Skeletal muscle cell (primary cell): ENCODE results near the gene ANTKMT.
A peak's percentile ranks its signal among the peaks of the same experiment; 100 is the strongest.
"Not testable (repeated sequence)": the region's sequence is repeated elsewhere in the genome, so short reads cannot be mapped to it uniquely, and the experiment has no call there.

Experiments
- DNase-seq: peaks from one replicate; pipeline ENCODE4 v3.0.0-alpha.2; 2010; ENCODE audit warnings: low read depth
- H3K4me3 ChIP-seq: 2 replicates; pipeline ENCODE4 v1.5.1; 2011; ENCODE audit warnings: low read depth, mild to moderate bottlenecking, control low read depth, low read length, moderate library complexity

Gene ANTKMT

GRCh38 chr16:680967-681745 is 39.8 kb upstream of the ANTKMT start:
- H3K4me3 ChIP-seq, result peak overlapping the region; percentile 86
- no peak for DNase-seq

DNA sequence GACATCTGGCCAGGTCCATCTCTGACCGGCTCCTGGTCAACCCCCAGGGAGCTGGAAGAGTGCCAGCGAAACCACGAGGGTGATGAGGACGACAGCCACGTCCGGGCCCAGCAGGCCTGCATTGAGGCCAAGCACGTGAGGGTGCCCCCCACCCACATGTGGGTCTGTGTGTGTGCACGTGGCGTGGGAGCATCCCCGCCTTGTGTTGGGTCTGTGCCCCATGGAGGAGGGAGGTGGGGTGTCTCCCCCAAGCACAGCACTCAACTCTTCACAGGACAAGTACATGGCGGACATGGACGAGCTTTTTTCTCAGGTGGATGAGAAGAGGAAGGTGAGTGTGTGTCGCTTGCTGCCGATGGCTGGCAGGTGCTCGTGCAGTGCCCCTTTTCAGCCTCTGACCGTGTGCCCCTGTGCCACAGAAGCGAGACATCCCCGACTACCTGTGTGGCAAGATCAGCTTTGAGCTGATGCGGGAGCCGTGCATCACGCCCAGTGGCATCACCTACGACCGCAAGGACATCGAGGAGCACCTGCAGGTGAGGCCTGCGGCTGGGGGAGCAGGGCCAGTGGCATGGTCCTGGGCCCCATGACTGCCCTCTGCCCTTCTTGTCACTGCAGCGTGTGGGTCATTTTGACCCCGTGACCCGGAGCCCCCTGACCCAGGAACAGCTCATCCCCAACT is 39.1 kb upstream of the ANTKMT start:
- DNase-seq, result no peak
- peak overlapping the region; percentile 86 for H3K4me3 ChIP-seq

GRCh38 chr16:682493-683395 is 38.2 kb upstream of the ANTKMT start:
- DNase-seq, result no peak
- H3K4me3 ChIP-seq, result peak overlapping the region; percentile 68

DNA sequence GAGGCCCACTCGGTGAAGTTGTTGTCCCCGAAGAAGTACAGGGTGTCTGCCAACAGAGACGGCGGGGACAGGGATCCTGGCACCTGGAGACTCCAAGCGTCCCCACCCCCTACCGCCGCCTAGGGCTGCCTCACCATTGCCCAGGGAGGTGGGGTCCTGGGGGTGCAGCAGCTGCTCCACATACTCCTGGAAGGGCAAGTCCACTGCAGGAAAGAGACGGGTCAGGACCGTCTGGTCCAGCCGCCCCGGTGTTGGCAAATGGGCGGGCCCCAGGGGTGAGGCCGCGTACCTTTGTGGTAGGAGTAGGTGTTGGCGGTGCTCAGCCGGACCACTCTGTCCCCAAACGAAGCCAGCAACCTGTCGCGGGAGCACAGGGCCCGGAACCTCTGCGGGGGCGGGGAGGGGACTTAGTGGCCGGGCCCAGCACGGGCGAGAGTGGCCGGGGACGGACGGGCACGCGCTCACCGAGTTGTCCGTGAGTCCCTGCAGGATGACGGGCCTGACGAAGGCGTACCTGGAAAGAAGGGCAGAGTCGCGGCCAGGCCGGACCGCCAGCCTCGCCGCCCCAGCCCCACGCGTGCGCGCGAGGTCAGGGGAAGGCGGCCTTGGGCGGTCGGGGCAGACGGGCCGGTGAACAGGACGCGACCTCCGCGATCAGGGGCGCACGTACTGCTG is 37.4 kb upstream of the ANTKMT start:
- no peak for DNase-seq
- peak overlapping the region; percentile 68 for H3K4me3 ChIP-seq

DNA sequence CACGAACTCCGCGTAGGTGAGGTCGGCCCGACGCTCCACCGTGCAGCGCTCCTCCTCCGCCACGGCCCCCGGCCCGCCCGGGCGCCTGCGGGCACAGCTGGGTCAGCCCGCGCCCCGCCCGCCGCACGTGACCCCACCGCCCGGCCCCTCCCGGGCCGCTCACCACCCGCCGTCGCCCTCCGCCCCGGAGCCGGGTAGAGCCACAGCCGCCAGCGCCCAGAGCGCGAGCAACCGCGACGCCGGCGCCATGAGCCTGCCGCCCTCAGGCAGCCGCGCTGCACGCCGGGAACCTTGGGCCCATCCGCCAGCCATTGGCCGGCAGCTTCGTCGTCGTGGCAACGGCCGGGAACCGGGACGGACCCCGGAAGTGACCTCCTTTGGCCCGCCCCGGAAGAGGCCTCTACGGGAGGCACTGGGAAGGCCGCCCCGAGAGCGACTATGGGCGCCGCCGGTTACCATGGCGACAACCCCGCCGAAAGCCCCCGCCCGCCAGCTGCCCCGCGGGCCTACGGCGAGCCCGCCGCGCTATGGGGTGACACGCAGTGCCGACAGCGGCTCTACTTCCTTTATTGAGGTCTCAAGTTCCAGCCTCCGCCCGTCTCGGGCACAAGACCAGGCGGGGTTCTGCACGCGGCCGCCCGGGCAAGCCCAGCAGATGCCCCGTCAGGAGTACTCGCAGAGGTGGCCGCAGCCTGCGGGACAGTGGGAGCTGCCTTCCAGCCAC is 36.7 kb upstream of the ANTKMT start, which contains the start of gene JMJD8:
Gene JMJD8, minus strand, starts transcription at position 264 of the 724 bp plus-strand sequence. Its CDS starts 15 bp downstream, at position 249.
- peak within 1 kb of the TSS; percentile 68 for H3K4me3 ChIP-seq
- peak; percentile 79 for DNase-seq

- no peak overlapping the region for H3K4me3 ChIP-seq
- DNase-seq, result no peak
These were observed 35.8 kb upstream of the ANTKMT start for GRCh38 chr16:684961-685696.

GRCh38 chr16:685967-686366 is 35.0 kb upstream of the ANTKMT start:
- no peak overlapping the region for H3K4me3 ChIP-seq
- DNase-seq, result no peak

DNA sequence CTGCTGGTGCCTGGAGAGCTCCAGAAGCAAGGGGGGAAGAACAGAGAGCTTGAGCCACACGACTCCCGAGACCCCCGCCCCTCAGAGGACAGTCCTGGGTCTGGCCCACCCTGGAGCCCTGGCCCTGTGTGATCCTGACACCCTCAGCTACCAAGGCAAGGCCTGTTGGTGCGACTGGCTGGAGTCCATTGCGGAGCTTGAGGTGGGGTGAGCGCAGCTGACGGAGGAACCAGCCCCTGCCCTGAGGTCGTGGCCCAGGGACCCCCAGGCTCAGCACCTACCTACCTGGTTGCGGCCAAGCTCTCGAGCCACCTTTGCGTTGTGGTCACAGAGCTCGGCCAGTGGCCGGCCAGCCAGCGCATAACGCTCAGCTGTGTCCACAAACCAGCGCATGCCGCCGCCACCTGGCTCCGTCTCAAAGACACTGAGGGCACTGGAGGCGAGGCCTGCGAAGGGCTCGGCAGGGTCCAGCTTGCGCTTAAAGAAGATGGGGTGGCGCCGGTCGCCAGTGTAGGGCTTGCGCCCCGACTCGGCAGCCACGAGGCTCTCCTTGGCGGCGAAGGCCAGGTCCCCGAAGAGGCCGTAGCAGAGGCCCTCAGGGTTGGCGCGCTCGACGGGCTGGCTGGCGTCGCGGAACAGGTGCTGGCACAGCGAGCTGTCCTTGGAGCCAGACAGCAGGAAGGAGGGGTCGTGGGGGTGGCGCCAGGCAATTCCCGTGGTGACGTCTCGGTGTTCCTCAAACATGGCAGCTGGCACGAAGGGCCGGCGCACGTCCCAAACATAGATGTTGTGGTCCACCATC is 34.3 kb upstream of the ANTKMT start:
- DNase-seq, result no peak
- no peak overlapping the region for H3K4me3 ChIP-seq

DNA sequence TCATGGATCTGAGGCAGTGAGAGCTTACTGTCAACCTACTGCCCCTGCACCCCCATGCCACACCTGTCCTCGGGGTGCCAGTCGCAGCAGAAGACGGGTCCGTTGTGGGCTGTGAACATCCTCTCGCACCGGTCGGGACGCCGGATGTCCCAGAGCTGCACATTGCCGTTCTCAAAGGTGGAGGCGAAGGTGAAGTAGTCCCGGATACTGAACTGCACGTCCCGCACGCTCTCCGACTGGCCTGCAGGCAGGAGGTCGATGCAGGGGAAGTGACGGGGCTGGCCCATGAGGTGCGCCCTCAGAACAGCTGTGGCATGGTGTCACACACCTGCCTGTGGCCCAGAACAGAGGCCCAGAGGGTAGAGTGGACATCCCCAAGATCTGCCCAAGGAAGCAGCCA is 33.4 kb upstream of the ANTKMT start:
- no peak for DNase-seq
- no peak overlapping the region for H3K4me3 ChIP-seq

GRCh38 chr16:689175-689897 is 31.6 kb upstream of the ANTKMT start:
- no peak for DNase-seq
- H3K4me3 ChIP-seq, result peak overlapping the region; percentile 77

- H3K4me3 ChIP-seq, DNase-seq: not testable (repeated sequence)
These were observed 29.7 kb upstream of the ANTKMT start for GRCh38 chr16:691242-691641.

DNA sequence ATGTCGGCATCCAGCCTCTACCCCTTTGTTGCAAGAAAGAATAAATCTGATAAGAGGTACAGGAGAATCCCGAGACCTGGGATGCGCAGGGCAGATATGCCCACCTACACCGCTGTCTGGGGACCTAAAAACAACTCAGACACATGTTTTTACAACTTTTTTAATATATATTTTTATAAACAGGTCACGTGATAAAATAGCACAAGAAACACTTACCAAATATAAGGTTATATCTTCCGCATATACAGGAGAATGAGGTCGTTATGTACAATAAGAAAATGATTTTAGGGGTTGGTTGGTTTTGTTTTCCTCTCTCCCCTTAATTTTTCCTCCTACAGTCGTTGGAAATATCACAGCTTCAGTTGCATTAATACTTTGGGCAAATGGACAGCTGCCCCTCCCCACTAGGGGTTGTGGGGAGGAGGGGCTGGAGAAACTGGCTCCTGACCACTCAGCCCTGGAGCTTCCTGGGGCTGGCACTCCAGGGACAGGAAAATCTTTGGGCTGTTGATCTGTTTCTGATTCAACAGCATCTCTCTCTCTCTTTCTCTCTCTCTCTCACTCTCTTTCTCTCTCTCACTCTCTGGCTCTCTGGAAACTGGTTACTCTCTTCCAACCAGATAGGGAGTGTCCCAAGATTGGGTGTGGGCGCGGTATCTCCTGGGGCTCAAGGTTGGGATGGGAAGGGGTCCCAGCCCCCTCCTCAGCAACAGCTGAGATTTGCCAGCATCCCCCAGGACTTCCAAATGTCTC is 28.4 kb upstream of the ANTKMT start:
- DNase-seq, result no peak
- H3K4me3 ChIP-seq, result no peak overlapping the region

DNA sequence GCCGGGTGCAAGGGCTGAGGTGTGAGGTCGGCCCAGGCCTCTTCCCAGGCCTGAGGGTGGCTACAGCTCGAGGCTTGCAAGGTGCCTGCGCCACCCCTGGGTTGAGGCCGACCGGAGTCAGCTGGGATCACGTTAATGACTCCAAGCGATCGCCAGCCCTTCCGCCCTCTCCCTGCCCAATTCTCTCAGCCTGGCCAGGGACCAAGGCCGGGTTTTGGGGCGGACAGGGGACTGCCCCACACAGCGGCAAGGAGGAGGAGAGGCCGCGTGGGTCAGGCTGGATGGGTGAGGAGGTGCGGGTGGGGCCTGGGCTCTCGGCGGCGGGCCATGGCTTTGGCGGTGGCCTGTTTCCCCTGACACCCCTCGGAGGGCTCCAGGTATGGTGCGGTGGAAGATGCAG is 27.6 kb upstream of the ANTKMT start:
- no peak for DNase-seq
- H3K4me3 ChIP-seq, result no peak overlapping the region

DNA sequence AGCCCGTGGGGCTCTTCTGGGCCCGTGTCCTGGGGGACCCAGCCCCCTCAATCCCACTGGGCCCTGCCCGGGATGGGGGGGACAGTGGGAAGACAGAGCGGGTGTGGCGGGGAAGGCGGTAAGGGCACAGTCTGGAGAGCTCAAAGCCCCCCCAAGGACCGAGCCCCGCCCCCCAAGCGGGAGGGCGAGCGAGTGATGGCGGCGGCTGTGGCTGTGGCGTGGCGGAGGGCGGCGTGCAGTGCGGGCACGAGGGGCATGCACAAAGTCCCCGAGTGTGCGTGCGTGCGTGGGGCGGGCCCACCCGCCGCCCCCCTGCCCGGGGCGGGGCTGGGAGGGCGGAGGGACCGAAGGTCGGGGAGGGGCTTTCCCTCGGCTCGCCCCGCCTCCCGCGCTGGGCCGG is 27.2 kb upstream of the ANTKMT start:
- DNase-seq, result no peak
- H3K4me3 ChIP-seq, result no peak overlapping the region

DNA sequence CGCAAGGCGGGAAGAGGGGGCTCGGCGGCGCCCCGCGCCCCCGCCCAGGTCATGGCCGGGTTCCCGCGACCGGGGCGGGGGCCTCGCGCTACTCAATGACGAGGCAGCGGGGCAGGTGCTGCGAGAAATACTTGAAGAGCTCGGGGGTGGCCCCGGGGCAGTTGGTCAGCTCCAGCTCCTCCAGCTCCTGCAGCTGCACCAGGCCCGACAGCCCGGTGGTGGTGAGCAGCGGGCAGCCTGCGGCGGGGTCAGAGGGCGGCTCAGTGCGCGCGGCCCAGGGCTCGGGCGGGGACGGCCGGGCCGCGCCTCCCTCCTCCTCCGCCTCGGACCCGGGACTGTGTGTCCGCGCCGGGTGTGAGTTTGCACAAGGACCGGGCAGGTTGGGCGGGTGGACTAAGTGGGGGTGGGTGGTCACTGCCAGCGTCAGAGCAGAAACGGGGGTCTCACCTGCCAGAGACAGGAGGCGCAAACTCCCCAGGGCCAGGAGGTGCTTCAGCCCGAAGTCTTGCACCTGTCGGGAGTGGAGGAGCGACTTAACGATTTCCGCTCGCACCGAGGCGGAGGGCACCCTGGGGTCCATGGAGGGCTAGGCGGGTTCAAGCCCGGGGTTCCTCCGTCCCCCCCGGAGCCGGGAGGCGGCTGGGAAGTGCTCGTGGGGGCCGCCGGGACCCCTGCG is 26.6 kb upstream of the ANTKMT start:
- no peak overlapping the region for H3K4me3 ChIP-seq

More for the DNA sequence above, 26.6 kb upstream of the ANTKMT start:
- DNase-seq, result no peak
